GM18520 (cell line): ENCODE data around the gene ARL3.
"Not testable (repeated sequence)": the region's sequence is repeated elsewhere in the genome, so short reads cannot be mapped to it uniquely, and the experiment has no call there.

Experiments used
- ATAC-seq: cut with Tn5 transposase; IDR thresholded peaks from one replicate; pipeline ENCODE4 v1.9.1; 2021; ENCODE audit not compliant: unreplicated experiment

The ARL3 gene

GRCh38 chr10:102705531-102705930 lies 8.7 kb downstream of the ARL3 start:
- ATAC-seq, result no peak

- ATAC-seq, result no peak
Observed at GRCh38 chr10:102704915-102705314, 9.3 kb downstream of the ARL3 start.

GRCh38 chr10:102702742-102703141 lies 11.5 kb downstream of the ARL3 start:
- ATAC-seq, result no peak

GRCh38 chr10:102701796-102702195 lies 12.4 kb downstream of the ARL3 start:
- ATAC-seq, result no peak

GRCh38 chr10:102701272-102701671 lies 12.9 kb downstream of the ARL3 start:
- ATAC-seq, result no peak

GRCh38 chr10:102698894-102699293 lies 15.3 kb downstream of the ARL3 start:
- ATAC-seq, result no peak

- no peak for ATAC-seq
Observed at GRCh38 chr10:102696736-102697135, 17.5 kb downstream of the ARL3 start.

- not testable (repeated sequence) for ATAC-seq
Observed at GRCh38 chr10:102695401-102695800, 18.8 kb downstream of the ARL3 start.

GRCh38 chr10:102691285-102692066 lies 22.7 kb downstream of the ARL3 start:
- no peak for ATAC-seq

- no peak for ATAC-seq
Observed at GRCh38 chr10:102683736-102684135, 30.5 kb downstream of the ARL3 start.

- no peak for ATAC-seq
Observed at GRCh38 chr10:102682981-102683380, 31.2 kb downstream of the ARL3 start.

- ATAC-seq, result no peak
Observed at GRCh38 chr10:102682416-102682815, 31.8 kb downstream of the ARL3 start.

GRCh38 chr10:102681696-102682095 lies 32.5 kb downstream of the ARL3 start:
- no peak for ATAC-seq

- ATAC-seq, result no peak
Observed at GRCh38 chr10:102679596-102679995, 34.6 kb downstream of the ARL3 start.

- no peak for ATAC-seq
Observed at GRCh38 chr10:102678842-102679289, 35.3 kb downstream of the ARL3 start.

GRCh38 chr10:102678068-102678400 lies 36.2 kb downstream of the ARL3 start:
- no peak for ATAC-seq

- ATAC-seq, result no peak
Observed at GRCh38 chr10:102677331-102678067, 36.7 kb downstream of the ARL3 start.

GRCh38 chr10:102676534-102677315 lies 37.5 kb downstream of the ARL3 start:
- no peak for ATAC-seq

- no peak for ATAC-seq
Observed at GRCh38 chr10:102675666-102676533, 38.3 kb downstream of the ARL3 start.

GRCh38 chr10:102675011-102675665 lies 39.1 kb downstream of the ARL3 start:
- ATAC-seq, result no peak
